Mucosa of descending colon (tissue), 3 donors: Measurements from ENCODE around the gene ZNF469. TPM values are rescaled to one million over a fixed set of nuclear protein-coding genes. Genes with fewer than 3 reads are reported as not detected.

ENCODE experiments used
- ATAC-seq: fragments of 200-7000 bp; cut with Tn5 transposase; one replicate; pipeline ENCODE4 v1.9.1; 2020; ENCODE audit warnings: mild to moderate bottlenecking, moderate library complexity
- DNase-seq, 3 donors: peaks; one replicate each; pipeline ENCODE4 v3.0.0-alpha.2; 2020
- H3K36me3 ChIP-seq: fragments of 200-600 bp; one replicate; pipeline ENCODE4 v1.8.0; 2021; ENCODE audit warnings: low read depth, mild to moderate bottlenecking
- H3K4me1 ChIP-seq: fragments of 200-600 bp; one replicate; pipeline ENCODE4 v1.8.0; 2021; ENCODE audit warnings: low read depth, mild to moderate bottlenecking
- H3K4me3 ChIP-seq: fragments of 200-600 bp; one replicate; pipeline ENCODE4 v1.8.0; 2021; ENCODE audit warnings: mild to moderate bottlenecking
- H3K9me3 ChIP-seq: fragments of 200-600 bp; one replicate; pipeline ENCODE4 v1.8.0; 2021; ENCODE audit warnings: mild to moderate bottlenecking
- intact Hi-C, 2 donors: fragments of 100-400 bp; cut with DNase I in 1 of 2; cut with micrococcal nuclease in 1 of 2; formaldehyde crosslinking; loops; one replicate each; pipeline versions ENCODE4 v1.11.0 to v1.11.1; 2022; cut with DNase I, micrococcal nuclease
- total RNA-seq, 3 donors: library from RNA; stranded (reverse); fragmentation: NEBNext Ultra II Directional in 2 of 3; extraction: Animal tissue kit (Norgen Biotek cat#: 25700) in 2 of 3; gene quantifications; one replicate each; pipeline versions ENCODE4 v1.2.1 to v1.2.4, GENCODE V29; 2021 to 2023
- TF ChIP-seq, protein P1 (sequence below): fragments of 200-600 bp; IDR thresholded peaks from one replicate; pipeline ENCODE4 v1.8.0; 2022; ENCODE audit warnings: antibody characterized with exemption, mild to moderate bottlenecking
- donor health status: DM: no; HTN: no; CAD: no; lungs with moderate emphysema.
- donor health status: DM: no; HTN: no; CAD: no.
- donor health status: DM: no; HTN: yes; CAD: no.

The ZNF469 gene
- total RNA-seq, 3 donors from 2014 or later, result 0.35 to 1.4 (median 0.51) TPM

DNA sequence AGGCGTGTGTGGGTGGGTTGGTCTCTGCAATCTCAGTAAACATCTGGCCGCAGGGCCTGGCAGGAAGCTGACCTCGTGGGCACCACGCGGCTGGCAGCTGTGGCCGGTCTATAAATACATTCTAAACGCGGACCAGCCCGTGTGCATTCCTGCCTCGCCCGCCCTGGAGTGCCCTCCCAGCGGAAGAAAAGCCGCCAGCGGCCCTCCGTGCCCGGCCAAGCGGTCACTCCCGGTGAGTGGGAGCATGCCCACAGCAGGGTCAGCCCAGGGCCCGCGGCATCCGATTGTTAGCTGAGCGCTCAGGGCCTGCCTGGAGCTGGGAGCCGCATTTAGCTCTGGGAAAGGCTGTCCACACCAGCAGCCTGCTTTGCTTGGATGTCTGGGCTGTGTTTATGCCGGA is 10.3 kb downstream of the ZNF469 start:
- Histone ChIP-seq H3K36me3 (no peaks in the 10 kb centered on the region), H3K4me1 (peaks cover 1% of the 10 kb centered on the region), H3K9me3 (no peaks in the 10 kb centered on the region), H3K4me3 (no peak overlapping the region)
- no peak for ATAC-seq
- no peak for DNase-seq
- intact Hi-C loops, result no loop called here
- TF ChIP-seq, protein P1, sequence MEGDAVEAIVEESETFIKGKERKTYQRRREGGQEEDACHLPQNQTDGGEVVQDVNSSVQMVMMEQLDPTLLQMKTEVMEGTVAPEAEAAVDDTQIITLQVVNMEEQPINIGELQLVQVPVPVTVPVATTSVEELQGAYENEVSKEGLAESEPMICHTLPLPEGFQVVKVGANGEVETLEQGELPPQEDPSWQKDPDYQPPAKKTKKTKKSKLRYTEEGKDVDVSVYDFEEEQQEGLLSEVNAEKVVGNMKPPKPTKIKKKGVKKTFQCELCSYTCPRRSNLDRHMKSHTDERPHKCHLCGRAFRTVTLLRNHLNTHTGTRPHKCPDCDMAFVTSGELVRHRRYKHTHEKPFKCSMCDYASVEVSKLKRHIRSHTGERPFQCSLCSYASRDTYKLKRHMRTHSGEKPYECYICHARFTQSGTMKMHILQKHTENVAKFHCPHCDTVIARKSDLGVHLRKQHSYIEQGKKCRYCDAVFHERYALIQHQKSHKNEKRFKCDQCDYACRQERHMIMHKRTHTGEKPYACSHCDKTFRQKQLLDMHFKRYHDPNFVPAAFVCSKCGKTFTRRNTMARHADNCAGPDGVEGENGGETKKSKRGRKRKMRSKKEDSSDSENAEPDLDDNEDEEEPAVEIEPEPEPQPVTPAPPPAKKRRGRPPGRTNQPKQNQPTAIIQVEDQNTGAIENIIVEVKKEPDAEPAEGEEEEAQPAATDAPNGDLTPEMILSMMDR, result no peak

DNA sequence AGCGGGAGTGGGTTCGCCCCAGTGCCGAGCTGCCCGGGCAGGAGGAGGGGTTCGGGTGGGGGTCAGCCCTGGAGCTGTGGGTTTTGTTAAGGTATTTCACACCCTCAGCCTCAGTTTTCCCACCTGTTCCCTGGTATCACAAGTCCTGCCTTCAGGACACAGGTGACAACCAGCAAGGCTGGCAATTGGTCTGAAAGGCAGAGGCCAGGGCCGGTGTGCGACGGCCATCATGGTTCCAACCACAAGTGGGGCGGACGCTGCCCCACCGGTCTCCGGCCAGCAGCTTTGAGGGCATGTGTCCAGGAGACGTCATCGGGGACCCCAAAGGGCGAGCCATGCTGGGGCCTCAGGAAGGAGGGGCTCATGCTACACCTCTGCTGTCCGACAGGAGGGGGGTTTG is 10.8 kb downstream of the ZNF469 start:
- Histone ChIP-seq H3K4me1 (no peaks in the 10 kb centered on the region), H3K9me3 (no peaks in the 10 kb centered on the region), H3K4me3 (no peak overlapping the region), H3K36me3 (no peaks in the 10 kb centered on the region)
- TF ChIP-seq, protein P1, result no peak
- ATAC-seq, result no peak
- no peak for DNase-seq
- intact Hi-C loops, result no loop called here

DNA sequence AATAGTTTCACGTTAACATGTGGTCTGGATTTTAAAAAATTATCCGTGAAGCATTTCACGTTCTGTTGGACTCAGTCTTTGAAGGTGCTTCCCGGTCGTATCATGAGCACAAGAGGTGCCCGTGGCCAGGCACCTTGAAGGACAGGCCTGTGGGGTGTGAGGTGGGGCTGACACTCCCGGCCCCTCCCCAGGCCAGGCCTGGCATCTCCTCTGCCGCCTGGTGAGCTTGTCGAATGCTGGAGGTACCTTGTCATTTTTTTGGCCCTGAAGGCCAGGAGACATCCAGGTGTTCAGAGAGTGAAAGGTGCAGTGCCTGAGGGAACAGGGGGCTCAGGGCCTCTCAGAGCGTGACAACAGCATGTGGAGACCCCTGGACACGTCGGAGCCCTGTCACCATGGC is 11.7 kb downstream of the ZNF469 start:
- ATAC-seq, result no peak
- Histone ChIP-seq H3K4me1 (no peaks in the 10 kb centered on the region), H3K36me3 (no peaks in the 10 kb centered on the region), H3K4me3 (no peak overlapping the region), H3K9me3 (no peaks in the 10 kb centered on the region)
- TF ChIP-seq, protein P1, result no peak
- intact Hi-C loops, result no loop called here
- no peak for DNase-seq

DNA sequence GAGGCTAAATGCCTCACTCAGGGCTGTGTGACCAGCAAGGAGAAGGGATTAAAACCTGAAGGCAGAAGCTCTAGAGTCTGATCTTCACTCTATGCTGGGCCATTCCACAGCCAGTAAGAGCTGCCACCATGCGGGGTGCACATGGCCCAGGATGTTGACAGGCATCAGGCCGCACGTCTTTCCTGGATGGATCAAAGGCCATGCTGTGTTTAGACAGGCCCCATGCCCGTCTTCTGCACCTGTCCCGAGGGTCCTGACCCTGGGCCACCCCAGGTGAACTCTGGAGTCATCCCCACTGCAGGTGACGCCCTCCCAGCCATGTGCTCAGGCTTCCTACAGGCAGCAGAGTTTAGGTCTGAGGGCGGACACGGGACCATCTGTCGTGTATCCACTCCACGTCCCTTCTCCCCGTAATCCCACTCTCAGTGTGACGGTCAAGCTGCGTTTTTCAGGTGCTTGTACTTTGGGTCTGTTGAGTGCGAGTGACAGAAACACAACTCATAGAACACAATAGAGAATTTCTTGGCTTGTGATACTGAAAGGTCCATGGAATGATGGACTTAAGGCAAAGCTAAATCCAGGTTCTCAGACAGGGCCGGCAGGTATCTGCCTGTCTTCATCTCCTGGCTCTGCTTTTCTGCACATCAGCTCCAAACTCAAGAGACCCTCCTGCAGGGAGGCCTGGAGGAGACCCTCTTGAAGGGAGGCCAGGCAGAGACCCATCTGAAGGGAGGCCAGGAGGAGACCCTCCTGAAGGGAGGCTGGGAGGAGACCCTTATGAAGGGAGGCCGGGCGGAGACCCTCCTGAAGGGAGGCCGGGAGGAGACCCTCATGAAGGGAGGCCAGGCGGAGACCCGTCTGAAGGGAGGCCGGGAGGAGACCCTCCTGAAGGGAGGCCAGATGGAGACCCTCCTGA is 13.2 kb downstream of the ZNF469 start:
- ATAC-seq (no peak), DNase-seq (no peak)
- H3K4me3 ChIP-seq, result no peak overlapping the region
- no peaks in the 10 kb centered on the region for H3K4me1 ChIP-seq
- no peaks in the 10 kb centered on the region for H3K9me3 ChIP-seq
- no peaks in the 10 kb centered on the region for H3K36me3 ChIP-seq
- TF ChIP-seq, protein P1, result no peak
- intact Hi-C loops, result no loop called here

DNA sequence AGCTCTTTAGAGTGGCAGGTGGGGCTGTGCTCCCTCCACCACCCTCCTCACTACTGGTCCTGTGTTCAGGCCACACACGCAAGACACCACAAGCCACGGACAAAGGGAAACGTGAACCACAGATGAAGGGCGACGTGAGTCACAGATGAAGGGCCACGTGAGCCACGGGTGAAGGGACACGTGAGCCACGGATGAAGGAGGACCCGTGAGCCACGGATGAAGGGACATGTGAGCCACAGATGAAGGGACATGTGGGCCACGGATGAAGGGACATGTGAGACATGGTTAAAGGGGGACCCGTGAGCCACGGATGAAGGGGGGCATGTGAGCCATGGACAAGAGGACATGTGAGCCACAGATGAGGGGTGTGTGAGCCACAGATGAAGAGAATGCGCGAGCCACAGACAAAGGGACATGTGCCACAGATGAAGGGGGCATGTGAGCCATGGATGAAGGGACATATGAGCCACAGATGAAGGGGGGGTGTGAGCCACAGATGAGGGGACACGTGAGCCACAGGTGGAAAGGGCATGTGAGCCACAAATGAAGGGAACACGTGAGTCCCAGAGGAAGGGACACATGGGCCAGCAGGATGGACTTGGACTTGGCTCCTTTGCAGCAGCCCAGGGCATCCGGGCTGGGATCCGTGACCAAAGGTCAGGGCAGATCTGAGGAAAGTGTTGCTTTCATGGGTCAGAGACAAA is 15.6 kb downstream of the ZNF469 start:
- no peak for ATAC-seq
- intact Hi-C loops, result no loop called here

More for the DNA sequence above, 15.6 kb downstream of the ZNF469 start:
- TF ChIP-seq, protein P1, result no peak
- H3K4me1 ChIP-seq, result no peaks in the 10 kb centered on the region
- DNase-seq, result no peak
- no peak overlapping the region for H3K4me3 ChIP-seq
- no peaks in the 10 kb centered on the region for H3K9me3 ChIP-seq
- H3K36me3 ChIP-seq, result no peaks in the 10 kb centered on the region
